WERI-Rb-1 (cell line): ENCODE results near the gene PAK5.

Source experiments
- DNase-seq: peaks from one replicate; pipeline ENCODE4 v3.0.0-alpha.2; 2020
- H3K27ac ChIP-seq: fragments of 250-450 bp; sonication (Bioruptor Pico); 2 replicates; pipeline ENCODE4 v1.5.1; 2020; ENCODE audit warnings: mild to moderate bottlenecking, moderate library complexity
- H3K27me3 ChIP-seq: fragments of 250-450 bp; sonication (Bioruptor Pico); 2 replicates; pipeline ENCODE4 v1.5.1; 2021; ENCODE audit warnings: mild to moderate bottlenecking, low read depth, moderate library complexity; ENCODE audit not compliant: insufficient read depth, severe bottlenecking
- H3K36me3 ChIP-seq: fragments of 250-450 bp; sonication (Bioruptor Pico); 2 replicates; pipeline ENCODE4 v1.5.1; 2020; ENCODE audit warnings: mild to moderate bottlenecking, moderate library complexity
- H3K4me3 ChIP-seq: 2 replicates; pipeline ENCODE4 v1.5.1; 2011; ENCODE audit warnings: low read depth, mild to moderate bottlenecking, control low read depth, low read length
- H3K9me3 ChIP-seq: fragments of 250-450 bp; sonication (Bioruptor Pico); 2 replicates; pipeline ENCODE4 v1.5.1; 2021; ENCODE audit warnings: mild to moderate bottlenecking, moderate library complexity; ENCODE audit not compliant: severe bottlenecking
- CTCF ChIP-seq: IDR thresholded peaks from 2 replicates; pipeline ENCODE4 v1.5.1; 2011; ENCODE audit warnings: low read depth, mild to moderate bottlenecking, control low read depth, inconsistent platforms, low read length

The PAK5 gene

GRCh38 chr20:9517297-9518162 lies 321.3 kb downstream of the PAK5 start:
- H3K9me3 ChIP-seq = no peaks in the 10 kb centered on the region
- H3K36me3 ChIP-seq = no peaks in the 10 kb centered on the region
- no peak overlapping the region for H3K4me3 ChIP-seq
- no peak for DNase-seq
- H3K27ac ChIP-seq = no peak overlapping the region
- no peak for TF ChIP-seq CTCF
- peaks cover 12% of the 10 kb centered on the region for H3K27me3 ChIP-seq

DNA sequence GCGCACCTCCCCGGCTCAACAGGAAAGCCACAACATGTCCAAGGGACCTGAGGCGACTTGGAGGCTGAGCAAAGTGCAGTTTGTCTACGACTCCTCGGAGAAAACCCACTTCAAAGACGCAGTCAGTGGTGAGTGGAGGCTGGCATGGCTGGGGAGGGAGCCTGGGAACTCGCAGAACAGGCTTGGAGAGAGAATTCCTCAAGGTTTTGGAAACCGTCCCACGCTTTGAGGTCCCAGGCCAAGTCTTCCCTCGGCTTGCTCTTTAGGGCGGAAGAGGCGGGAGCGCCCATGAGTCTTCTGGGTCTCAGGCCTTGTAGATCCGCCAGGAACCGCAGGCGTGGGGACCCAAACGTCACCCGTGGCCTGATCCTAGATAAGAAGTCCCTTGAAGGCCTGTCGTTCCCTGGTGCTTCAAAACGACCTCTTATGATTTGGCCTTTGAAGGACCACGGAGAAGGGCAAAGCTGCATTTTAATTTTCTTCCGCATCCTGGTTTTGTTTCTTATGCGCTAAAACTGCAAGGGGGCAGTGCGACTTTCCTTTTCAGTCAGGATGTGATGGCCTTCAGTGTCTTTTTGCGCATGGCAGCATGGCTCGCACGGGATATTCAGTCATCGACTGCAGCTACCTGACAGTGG lies 322.5 kb downstream of the PAK5 start:
- TF ChIP-seq CTCF = no peak
- DNase-seq = no peak
- Histone ChIP-seq H3K36me3 (no peaks in the 10 kb centered on the region), H3K9me3 (no peaks in the 10 kb centered on the region), H3K27me3 (peaks cover 12% of the 10 kb centered on the region), H3K27ac (no peak overlapping the region), H3K4me3 (no peak overlapping the region)

- no peak overlapping the region for H3K27ac ChIP-seq
- no peaks in the 10 kb centered on the region for H3K36me3 ChIP-seq
- H3K4me3 ChIP-seq = peak overlapping the region; percentile 22
- no peaks in the 10 kb centered on the region for H3K9me3 ChIP-seq
- DNase-seq = no peak
- TF ChIP-seq CTCF = no peak
- H3K27me3 ChIP-seq = peaks cover 12% of the 10 kb centered on the region
Observed at GRCh38 chr20:9515741-9516233, 323.1 kb downstream of the PAK5 start.

DNA sequence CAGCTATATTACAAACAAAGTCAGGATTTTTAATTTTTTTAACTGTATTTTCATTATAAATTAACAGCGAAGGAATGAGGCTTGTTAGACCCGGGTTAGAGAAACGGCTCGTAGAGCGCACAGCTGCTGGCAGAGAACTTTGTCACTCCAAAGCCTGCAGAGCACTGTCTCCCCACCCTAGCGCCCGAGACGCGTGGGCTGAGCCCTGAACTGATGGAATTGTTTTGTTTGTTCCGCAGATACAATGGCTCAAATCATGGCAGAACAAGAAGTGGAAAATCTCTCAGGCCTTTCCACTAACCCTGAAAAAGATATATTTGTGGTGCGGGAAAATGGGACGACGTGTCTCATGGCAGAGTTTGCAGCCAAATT lies 323.7 kb downstream of the PAK5 start:
- peaks cover 12% of the 10 kb centered on the region for H3K27me3 ChIP-seq
- no peak for DNase-seq
- no peaks in the 10 kb centered on the region for H3K9me3 ChIP-seq
- TF ChIP-seq CTCF = no peak
- H3K4me3 ChIP-seq = peak overlapping the region; percentile 28
- H3K27ac ChIP-seq = no peak overlapping the region
- no peaks in the 10 kb centered on the region for H3K36me3 ChIP-seq

DNA sequence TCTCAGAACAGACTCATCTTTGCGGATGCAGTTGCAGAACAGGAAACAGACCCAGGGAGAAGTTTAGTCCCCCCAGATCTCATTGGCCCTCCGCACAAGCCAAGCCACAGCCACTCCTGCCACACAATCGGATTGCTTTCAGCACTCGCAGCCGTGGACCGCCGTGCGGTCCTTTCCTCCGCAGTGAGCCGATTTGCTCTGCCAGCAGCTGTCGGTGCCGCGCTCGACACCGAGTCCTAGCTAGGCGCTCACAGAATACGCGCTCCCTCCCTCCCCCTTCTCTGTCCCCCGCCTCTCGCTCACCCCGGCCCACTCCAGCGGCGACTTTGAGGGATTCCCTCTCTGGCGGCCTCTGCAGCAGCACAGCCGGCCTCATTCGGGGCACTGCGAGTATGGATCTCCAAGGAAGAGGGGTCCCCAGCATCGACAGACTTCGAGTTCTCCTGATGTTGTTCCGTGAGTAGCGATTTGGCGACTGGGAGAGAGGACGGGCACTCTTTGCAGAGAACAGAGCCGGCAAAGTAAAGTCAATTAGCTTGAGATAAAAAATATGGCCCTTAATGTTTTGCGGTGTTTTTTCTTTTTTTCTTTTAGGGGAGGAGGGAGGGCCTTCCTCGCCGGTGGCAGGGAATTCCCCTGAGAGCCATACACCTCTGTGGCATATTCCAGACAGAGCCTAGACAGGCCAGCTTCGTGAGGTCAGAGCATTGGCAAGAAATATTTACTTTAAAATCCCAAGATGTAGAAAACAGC lies 324.2 kb downstream of the PAK5 start, which contains the start of gene LAMP5:
LAMP5 (plus strand) TSS at position 130 of the 753 bp plus-strand sequence; CDS start at position 393, 263 bp downstream.
- H3K4me3 ChIP-seq = peak within 1 kb of the TSS; percentile 28
- peaks cover 12% of the 10 kb centered on the region for H3K27me3 ChIP-seq
- H3K9me3 ChIP-seq = no peaks in the 10 kb centered on the region
- no peaks in the 10 kb centered on the region for H3K36me3 ChIP-seq
- peak; percentile 79 for DNase-seq
- no peak for TF ChIP-seq CTCF
- H3K27ac ChIP-seq = no peak within 1 kb of the TSS
